ENCODE measurements around the gene HS2ST1.
"Not testable (repeated sequence)": the region's sequence is repeated elsewhere in the genome, so short reads cannot be mapped to it uniquely, and the experiment has no call there.

The HS2ST1 gene

GRCh38 chr1:87064309-87064708, 149.9 kb downstream of the HS2ST1 start:
- DNase-seq (ENCODE audit: low read depth, low spot score), result no peak

GRCh38 chr1:87064986-87065385, 150.6 kb downstream of the HS2ST1 start:
- DNase-seq (ENCODE audit: low read depth, low spot score), result no peak

- not testable (repeated sequence) for DNase-seq (ENCODE audit: low read depth, low spot score)
Observed at GRCh38 chr1:87066708-87067107, 152.3 kb downstream of the HS2ST1 start.

- no peak for DNase-seq (ENCODE audit: low read depth, low spot score)
Observed at GRCh38 chr1:87072411-87072810, 158.0 kb downstream of the HS2ST1 start.

- DNase-seq (ENCODE audit: low read depth, low spot score), result no peak
Observed at GRCh38 chr1:87072904-87073303, 158.5 kb downstream of the HS2ST1 start.

GRCh38 chr1:87074001-87074795, 159.8 kb downstream of the HS2ST1 start:
- DNase-seq (ENCODE audit: low read depth, low spot score), result no peak

- no peak for DNase-seq (ENCODE audit: low read depth, low spot score)
Observed at GRCh38 chr1:87077959-87078639, 163.7 kb downstream of the HS2ST1 start.

GRCh38 chr1:87084244-87084836, 169.9 kb downstream of the HS2ST1 start:
- DNase-seq (ENCODE audit: low read depth, low spot score), result peak; percentile 25

- no peak for DNase-seq (ENCODE audit: low read depth, low spot score)
Observed at GRCh38 chr1:87086120-87086519, 171.7 kb downstream of the HS2ST1 start.

- DNase-seq (ENCODE audit: low read depth, low spot score), result no peak
Observed at GRCh38 chr1:87089070-87089736, 174.8 kb downstream of the HS2ST1 start.

- DNase-seq (ENCODE audit: low read depth, low spot score), result no peak
Observed at GRCh38 chr1:87089823-87090222, 175.4 kb downstream of the HS2ST1 start.

GRCh38 chr1:87091425-87091824, 177.0 kb downstream of the HS2ST1 start:
- DNase-seq (ENCODE audit: low read depth, low spot score), result no peak

- no peak for DNase-seq (ENCODE audit: low read depth, low spot score)
Observed at GRCh38 chr1:87092846-87093245, 178.4 kb downstream of the HS2ST1 start.

GRCh38 chr1:87093286-87093685, 178.9 kb downstream of the HS2ST1 start:
- DNase-seq (ENCODE audit: low read depth, low spot score), result peak; percentile 42

- no peak for DNase-seq (ENCODE audit: low read depth, low spot score)
Observed at GRCh38 chr1:87094238-87094637, 179.8 kb downstream of the HS2ST1 start.

- no peak for DNase-seq (ENCODE audit: low read depth, low spot score)
Observed at GRCh38 chr1:87100271-87100670, 185.8 kb downstream of the HS2ST1 start.

GRCh38 chr1:87103074-87103473, 188.6 kb downstream of the HS2ST1 start:
- DNase-seq (ENCODE audit: low read depth, low spot score), result no peak

- no peak for DNase-seq (ENCODE audit: low read depth, low spot score)
Observed at GRCh38 chr1:87104140-87104539, 189.7 kb downstream of the HS2ST1 start.

- no peak for DNase-seq (ENCODE audit: low read depth, low spot score)
Observed at GRCh38 chr1:87104945-87105344, 190.5 kb downstream of the HS2ST1 start.

GRCh38 chr1:87106144-87106543, 191.7 kb downstream of the HS2ST1 start:
- DNase-seq (ENCODE audit: low read depth, low spot score), result no peak

GRCh38 chr1:87106867-87107266, 192.4 kb downstream of the HS2ST1 start:
- DNase-seq (ENCODE audit: low read depth, low spot score), result no peak

- no peak for DNase-seq (ENCODE audit: low read depth, low spot score)
Observed at GRCh38 chr1:87108228-87108627, 193.8 kb downstream of the HS2ST1 start.

Data from astrocyte of the hippocampus (primary cell).